Liver (tissue), 9 donors: ENCODE measurements around the gene B3GALNT1. TPM values are rescaled to one million over a fixed set of nuclear protein-coding genes. Genes with fewer than 3 reads are reported as not detected.

Experiments
- DNase-seq: peaks from one replicate; pipeline ENCODE4 v3.0.0-alpha.2; 2017; ENCODE audit warnings: low spot score
- H3K27ac ChIP-seq, 2 donors: one replicate each; pipeline ENCODE4 v1.7.0; 2013; ENCODE audit warnings: inconsistent platforms in 2 of 2, low read length in 2 of 2, control low read depth in 1 of 2, low read depth in 1 of 2, mild to moderate bottlenecking in 1 of 2
- H3K27me3 ChIP-seq, 4 donors: one replicate each; pipeline versions ENCODE4 v1.6.1 to v1.7.0; 2013; ENCODE audit warnings: low read length in 3 of 4, inconsistent platforms in 1 of 4, mild to moderate bottlenecking in 1 of 4, moderate library complexity in 1 of 4; ENCODE audit not compliant: control insufficient read depth in 4 of 4, insufficient read depth in 4 of 4
- H3K36me3 ChIP-seq, 4 donors: one replicate each; pipeline versions ENCODE4 v1.6.1 to v1.7.0; 2013; ENCODE audit warnings: low read length in 3 of 4, mild to moderate bottlenecking in 3 of 4, low read depth in 1 of 4, moderate library complexity in 1 of 4; ENCODE audit not compliant: control insufficient read depth in 4 of 4, insufficient read depth in 3 of 4
- H3K4me1 ChIP-seq, 4 donors: one replicate each; pipeline versions ENCODE4 v1.6.1 to v1.7.0; 2013; ENCODE audit warnings: low read length in 3 of 4, mild to moderate bottlenecking in 3 of 4, moderate library complexity in 1 of 4; ENCODE audit not compliant: control insufficient read depth in 4 of 4, insufficient read depth in 4 of 4
- H3K4me3 ChIP-seq, 3 donors: one replicate each; pipeline versions ENCODE4 v1.6.1 to v1.7.0; 2013; ENCODE audit warnings: low read length in 3 of 3, control low read depth in 1 of 3, low read depth in 1 of 3, mild to moderate bottlenecking in 1 of 3
- H3K9ac ChIP-seq, 2 donors: one replicate each; pipeline ENCODE4 v1.7.0; 2013; ENCODE audit warnings: low read length in 2 of 2, mild to moderate bottlenecking in 2 of 2, moderate library complexity in 2 of 2, control low read depth in 1 of 2, low read depth in 1 of 2
- H3K9me3 ChIP-seq, 4 donors: one replicate each; pipeline versions ENCODE4 v1.6.1 to v1.7.0; 2013; ENCODE audit warnings: low read length in 3 of 4; ENCODE audit not compliant: control insufficient read depth in 4 of 4
- EGR1 ChIP-seq, 2 donors: IDR thresholded peaks; 2 replicates each; pipeline ENCODE4 v1.6.1; 2016 to 2018; ENCODE audit warnings: antibody characterized with exemption in 2 of 2, low read depth in 2 of 2
- FOXA1 ChIP-seq: IDR thresholded peaks from 2 replicates; pipeline ENCODE4 v1.6.1; 2016; ENCODE audit warnings: antibody characterized with exemption
- GABPA ChIP-seq, 2 donors: IDR thresholded peaks in 1 of 2; conservative IDR thresholded peaks in 1 of 2; 2 replicates each; pipeline ENCODE4 v1.6.1; 2016; ENCODE audit warnings: antibody characterized with exemption in 2 of 2, mild to moderate bottlenecking in 1 of 2, moderate library complexity in 1 of 2
- HNF4A ChIP-seq, 2 donors: conservative IDR thresholded peaks; 2 replicates each; pipeline ENCODE4 v1.6.1; 2016; ENCODE audit warnings: antibody characterized with exemption in 2 of 2, mild to moderate bottlenecking in 2 of 2
- HNF4G ChIP-seq: IDR thresholded peaks from 2 replicates; pipeline ENCODE4 v1.6.1; 2016; ENCODE audit warnings: antibody characterized with exemption
- JUND ChIP-seq, 2 donors: IDR thresholded peaks; 2 replicates each; pipeline ENCODE4 v1.6.1; 2016; ENCODE audit warnings: antibody characterized with exemption in 2 of 2
- MAX ChIP-seq: IDR thresholded peaks from 2 replicates; pipeline ENCODE4 v1.6.1; 2016; ENCODE audit warnings: antibody characterized with exemption
- NR2F2 ChIP-seq: IDR thresholded peaks from 2 replicates; pipeline ENCODE4 v1.6.1; 2016; ENCODE audit warnings: antibody characterized with exemption
- RAD21 ChIP-seq, 2 donors: IDR thresholded peaks; 2 replicates each; pipeline ENCODE4 v1.6.1; 2016; ENCODE audit warnings: antibody characterized with exemption in 2 of 2, mild to moderate bottlenecking in 2 of 2
- REST ChIP-seq: IDR thresholded peaks from 2 replicates; pipeline ENCODE4 v1.6.1; 2016; ENCODE audit warnings: antibody characterized with exemption, mild to moderate bottlenecking
- RXRA ChIP-seq, 2 donors: IDR thresholded peaks; 2 replicates each; pipeline ENCODE4 v1.6.1; 2017 to 2018; ENCODE audit warnings: antibody characterized with exemption in 2 of 2, mild to moderate bottlenecking in 1 of 2
- SP1 ChIP-seq: IDR thresholded peaks from 2 replicates; pipeline ENCODE4 v1.6.1; 2018; ENCODE audit warnings: antibody characterized with exemption, mild to moderate bottlenecking
- TAF1 ChIP-seq: conservative IDR thresholded peaks from 2 replicates; pipeline ENCODE4 v1.6.1; 2016; ENCODE audit warnings: antibody characterized with exemption, mild to moderate bottlenecking
- YY1 ChIP-seq: IDR thresholded peaks from 2 replicates; pipeline ENCODE4 v1.6.1; 2016; ENCODE audit warnings: antibody characterized with exemption, mild to moderate bottlenecking
- WGBS: extraction: QIAGEN DNeasy Blood & Tissue Kit; methylation state at CpG from one replicate; pipeline ENCODE4 v1.1.7; 2013; 5-methylcytosine and 5-hydroxymethylcytosine counted together
- polyA plus RNA-seq, 2 donors: library from polyadenylated mRNA; stranded (reverse) in 1 of 2; unstranded in 1 of 2; fragments of 200-250 nt in 1 of 2; fragments of >200 nt in 1 of 2; fragmentation: Nextera tagmentation in 1 of 2; extraction: Ambion mirVana in 1 of 2; gene quantifications; one replicate each; pipeline versions ENCODE4 v1.2.1 to v1.2.3, GENCODE V29; 2013 to 2015
- total RNA-seq, 2 donors: library from RNA; depleted of rRNA; stranded (reverse); fragments of >200 nt; gene quantifications; one replicate each; pipeline ENCODE4 v1.2.3, GENCODE V29; 2014
- TF ChIP-seq, protein P1 (sequence below): IDR thresholded peaks from 2 replicates; pipeline ENCODE4 v1.6.1; 2016; ENCODE audit warnings: antibody characterized with exemption
- TF ChIP-seq, protein P2 (sequence below): IDR thresholded peaks from 2 replicates; pipeline ENCODE4 v1.6.1; 2016; ENCODE audit warnings: antibody characterized with exemption
- donor health status: healthy.
- donor health status: healthy.
- donor health status: healthy.
- donor health status: healthy.
- donor health status: healthy.

Gene B3GALNT1
- total and polyA plus RNA-seq, 4 donors: 0.56 to 23.7 (median 1.00) TPM

- TF ChIP-seq, protein P1, sequence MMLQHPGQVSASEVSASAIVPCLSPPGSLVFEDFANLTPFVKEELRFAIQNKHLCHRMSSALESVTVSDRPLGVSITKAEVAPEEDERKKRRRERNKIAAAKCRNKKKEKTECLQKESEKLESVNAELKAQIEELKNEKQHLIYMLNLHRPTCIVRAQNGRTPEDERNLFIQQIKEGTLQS: no peak
- no peak for TF ChIP-seq NR2F2
These were observed 34.5 kb upstream of the B3GALNT1 start (continued) for GRCh38 chr3:161139686-161140085.

DNA sequence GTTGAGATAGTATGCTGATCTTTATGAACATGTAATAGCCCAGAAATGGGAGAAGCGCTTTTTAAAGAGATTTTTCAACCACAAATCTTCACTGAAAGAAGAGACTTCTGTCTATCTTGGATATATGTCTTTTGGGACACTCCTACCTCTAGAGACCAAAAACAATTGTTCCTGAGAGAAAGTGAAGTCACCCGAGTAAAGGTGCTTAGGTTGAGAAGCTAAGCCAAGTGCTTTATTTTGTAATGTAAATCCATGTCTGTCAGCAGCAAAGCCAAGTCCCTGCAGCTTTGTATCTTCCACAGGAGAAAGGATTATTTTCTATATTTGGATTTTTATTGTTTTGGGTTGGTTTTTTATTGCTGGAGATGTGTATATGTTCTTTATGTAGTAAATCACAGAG, 32.1 kb upstream of the B3GALNT1 start:
- Histone ChIP-seq H3K36me3 (no peaks in the 10 kb centered on the region), H3K27ac (no peak overlapping the region), H3K9me3 (no peaks in the 10 kb centered on the region), H3K27me3 (no peaks in the 10 kb centered on the region), H3K4me1 (no peaks in the 10 kb centered on the region), H3K9ac (no peak overlapping the region), H3K4me3 (no peak overlapping the region)
- no peak for DNase-seq
- TF ChIP-seq, protein P2, sequence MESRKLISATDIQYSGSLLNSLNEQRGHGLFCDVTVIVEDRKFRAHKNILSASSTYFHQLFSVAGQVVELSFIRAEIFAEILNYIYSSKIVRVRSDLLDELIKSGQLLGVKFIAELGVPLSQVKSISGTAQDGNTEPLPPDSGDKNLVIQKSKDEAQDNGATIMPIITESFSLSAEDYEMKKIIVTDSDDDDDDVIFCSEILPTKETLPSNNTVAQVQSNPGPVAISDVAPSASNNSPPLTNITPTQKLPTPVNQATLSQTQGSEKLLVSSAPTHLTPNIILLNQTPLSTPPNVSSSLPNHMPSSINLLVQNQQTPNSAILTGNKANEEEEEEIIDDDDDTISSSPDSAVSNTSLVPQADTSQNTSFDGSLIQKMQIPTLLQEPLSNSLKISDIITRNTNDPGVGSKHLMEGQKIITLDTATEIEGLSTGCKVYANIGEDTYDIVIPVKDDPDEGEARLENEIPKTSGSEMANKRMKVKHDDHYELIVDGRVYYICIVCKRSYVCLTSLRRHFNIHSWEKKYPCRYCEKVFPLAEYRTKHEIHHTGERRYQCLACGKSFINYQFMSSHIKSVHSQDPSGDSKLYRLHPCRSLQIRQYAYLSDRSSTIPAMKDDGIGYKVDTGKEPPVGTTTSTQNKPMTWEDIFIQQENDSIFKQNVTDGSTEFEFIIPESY: no peak
- TF ChIP-seq REST: no peak
- TF ChIP-seq HNF4G: no peak
- no peak for TF ChIP-seq FOXA1
- TF ChIP-seq, protein P1: no peak
- no peak for TF ChIP-seq HNF4A (conservative IDR thresholded peaks at IDR 0.05)
- no peak for TF ChIP-seq YY1
- TF ChIP-seq TAF1: no peak
- no peak for TF ChIP-seq EGR1 (IDR thresholded peaks at IDR 0.05; ENCODE audit: low read depth in 2 of 2)
- no peak for TF ChIP-seq RAD21 (IDR thresholded peaks at IDR 0.05)
- no peak for TF ChIP-seq MAX
- no peak for TF ChIP-seq NR2F2
- no peak for TF ChIP-seq GABPA (IDR thresholded peaks at IDR 0.05 in 1 of 2, conservative IDR thresholded peaks at IDR 0.05 in 1 of 2)
- no peak for TF ChIP-seq SP1
- TF ChIP-seq RXRA (IDR thresholded peaks at IDR 0.05): no peak
- TF ChIP-seq JUND (IDR thresholded peaks at IDR 0.05): no peak
- WGBS: 93% methylated on average over 2 of the region's 2 CpGs

DNA sequence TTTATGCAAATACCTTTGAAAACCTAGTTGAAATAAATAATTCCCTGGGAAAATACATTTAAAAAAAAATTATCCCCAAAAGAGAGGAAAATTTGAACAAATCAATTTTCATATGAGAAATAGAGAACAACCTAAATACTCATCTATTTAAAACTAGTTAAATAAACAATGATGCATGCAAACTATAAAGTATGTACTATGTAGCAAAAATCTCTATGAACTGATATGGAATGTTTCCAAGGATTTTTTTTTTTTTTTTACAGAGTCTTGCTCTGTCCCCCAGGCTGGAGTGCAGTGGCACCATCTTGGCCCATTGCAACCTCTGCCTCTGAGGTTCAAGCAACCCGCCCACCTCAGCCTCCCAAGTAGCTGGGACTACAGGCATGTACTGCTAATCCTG, 27.2 kb upstream of the B3GALNT1 start:
- 97% methylated on average over 1 of the region's 1 CpG for WGBS
- Histone ChIP-seq H3K27ac (no peak overlapping the region), H3K27me3 (no peaks in the 10 kb centered on the region), H3K9ac (no peak overlapping the region), H3K36me3 (no peaks in the 10 kb centered on the region), H3K4me3 (no peak overlapping the region), H3K4me1 (no peaks in the 10 kb centered on the region), H3K9me3 (no peaks in the 10 kb centered on the region)
- DNase-seq: no peak
- TF ChIP-seq, protein P1: no peak
- TF ChIP-seq JUND (IDR thresholded peaks at IDR 0.05) (no peak), RXRA (IDR thresholded peaks at IDR 0.05) (no peak), RAD21 (IDR thresholded peaks at IDR 0.05) (no peak), GABPA (IDR thresholded peaks at IDR 0.05 in 1 of 2, conservative IDR thresholded peaks at IDR 0.05 in 1 of 2) (no peak)
